Activated CD4-positive, alpha-beta T cell treated with anti-CD3 and anti-CD28 coated beads, Interleukin-2, amount 50 U/mL, for 24 hours (primary cell): ENCODE measurements around the gene SGF29.
"Not testable (repeated sequence)": the region's sequence is repeated elsewhere in the genome, so short reads cannot be mapped to it uniquely, and the experiment has no call there.

Source experiments
- DNase-seq, 2 donors: peaks; one replicate each; pipeline ENCODE4 v3.0.0-alpha.2; 2020; ENCODE audit warnings: low read depth in 1 of 2, low spot score in 1 of 2

The SGF29 gene

GRCh38 chr16:28563218-28563617, 9.5 kb downstream of the SGF29 start:
- no peak for DNase-seq

- not testable (repeated sequence) for DNase-seq
These were observed 12.7 kb downstream of the SGF29 start for GRCh38 chr16:28566233-28566925.

GRCh38 chr16:28567292-28567691, 13.6 kb downstream of the SGF29 start:
- DNase-seq, result no peak

- DNase-seq, result no peak
These were observed 15.3 kb downstream of the SGF29 start for GRCh38 chr16:28569021-28569420.

- no peak for DNase-seq
These were observed 16.4 kb downstream of the SGF29 start for GRCh38 chr16:28569968-28570752.

GRCh38 chr16:28572696-28573510, 19.2 kb downstream of the SGF29 start:
- DNase-seq, result no peak

- DNase-seq, result no peak
These were observed 20.3 kb downstream of the SGF29 start for GRCh38 chr16:28573738-28574718.

- no peak for DNase-seq
These were observed 21.2 kb downstream of the SGF29 start for GRCh38 chr16:28574925-28575324.

- DNase-seq, result no peak
These were observed 21.9 kb downstream of the SGF29 start for GRCh38 chr16:28575446-28576109.

- no peak for DNase-seq
These were observed 27.1 kb downstream of the SGF29 start for GRCh38 chr16:28580726-28581315.

GRCh38 chr16:28585674-28586073, 32.0 kb downstream of the SGF29 start:
- no peak for DNase-seq

- no peak for DNase-seq
These were observed 32.7 kb downstream of the SGF29 start for GRCh38 chr16:28586466-28586865.

GRCh38 chr16:28587386-28587785, 33.7 kb downstream of the SGF29 start:
- DNase-seq, result no peak

GRCh38 chr16:28589069-28589468, 35.3 kb downstream of the SGF29 start:
- no peak for DNase-seq

GRCh38 chr16:28589930-28590329, 36.2 kb downstream of the SGF29 start:
- DNase-seq, result no peak

GRCh38 chr16:28590384-28591340, 36.9 kb downstream of the SGF29 start:
- DNase-seq, result no peak

- DNase-seq, result no peak
These were observed 37.6 kb downstream of the SGF29 start for GRCh38 chr16:28591355-28591754.

- no peak for DNase-seq
These were observed 38.8 kb downstream of the SGF29 start for GRCh38 chr16:28592511-28592910.
